DOHH2 (cell line): ENCODE data around the gene RRAS.

Experiments used
- H3F3A ChIP-seq: fragments of 200-600 bp; sonication (generic), shearing (Covaris generic); 2 replicates; pipeline ENCODE4 v1.6.0; 2016; ENCODE audit warnings: antibody characterized with exemption, mild to moderate bottlenecking; ENCODE audit not compliant: control insufficient read depth, insufficient read depth
- H3K27ac ChIP-seq: fragments of 200-600 bp; sonication (generic); 2 replicates; pipeline ENCODE4 v1.5.1; 2014; ENCODE audit warnings: low read depth, mild to moderate bottlenecking, low read length, moderate library complexity
- H3K27me3 ChIP-seq: fragments of 200-600 bp; sonication (generic); 2 replicates; pipeline ENCODE4 v1.6.1; 2014; ENCODE audit warnings: mild to moderate bottlenecking, low read length, mixed read lengths; ENCODE audit not compliant: control insufficient read depth
- H3K36me3 ChIP-seq: fragments of 200-600 bp; sonication (generic); 2 replicates; pipeline ENCODE4 v1.6.1; 2014; ENCODE audit warnings: mild to moderate bottlenecking, low read length, moderate library complexity, mixed read lengths; ENCODE audit not compliant: control insufficient read depth
- H3K4me1 ChIP-seq: fragments of 200-600 bp; sonication (generic); 2 replicates; pipeline ENCODE4 v1.6.1; 2014; ENCODE audit warnings: mild to moderate bottlenecking, low read length, mixed read lengths; ENCODE audit not compliant: control insufficient read depth
- H3K4me2 ChIP-seq: fragments of 200-600 bp; sonication (generic); 2 replicates; pipeline ENCODE4 v1.6.0; 2014; ENCODE audit warnings: mild to moderate bottlenecking, low read length, moderate library complexity
- H3K4me3 ChIP-seq: fragments of 200-600 bp; sonication (generic); 2 replicates; pipeline ENCODE4 v1.5.1; 2014; ENCODE audit warnings: mild to moderate bottlenecking, low read length, mixed read lengths
- H3K79me2 ChIP-seq: fragments of 200-600 bp; sonication (generic); 2 replicates; pipeline ENCODE4 v1.6.1; 2014; ENCODE audit warnings: mild to moderate bottlenecking, low read length, mixed read lengths; ENCODE audit not compliant: control insufficient read depth
- H3K9me2 ChIP-seq: fragments of 200-600 bp; sonication (generic); replicated peaks from 2 replicates; pipeline ENCODE4 v1.6.1; 2014; ENCODE audit warnings: mild to moderate bottlenecking, low read length, mixed read lengths; ENCODE audit not compliant: control insufficient read depth
- H3K9me3 ChIP-seq: fragments of 200-600 bp; sonication (generic); 2 replicates; pipeline ENCODE4 v1.6.1; 2014; ENCODE audit warnings: antibody characterized with exemption, low read length, mixed read lengths; ENCODE audit not compliant: control insufficient read depth, insufficient read depth
- H4K20me1 ChIP-seq: fragments of 200-600 bp; sonication (generic); 2 replicates; pipeline ENCODE4 v1.6.0; 2014; ENCODE audit warnings: low read depth, mild to moderate bottlenecking, antibody characterized with exemption, low read length, moderate library complexity; ENCODE audit not compliant: control insufficient read depth, insufficient read depth
- CTCF ChIP-seq: fragments of 200-600 bp; sonication (generic); IDR thresholded peaks from one replicate; pipeline ENCODE4 v1.5.1; 2014; ENCODE audit warnings: antibody characterized with exemption, mild to moderate bottlenecking, low read depth, low read length; ENCODE audit not compliant: poor library complexity, severe bottlenecking
- EZH2phosphoT487 ChIP-seq: fragments of 200-600 bp; sonication (generic); IDR thresholded peaks from 2 replicates; pipeline ENCODE4 v1.6.1; 2017; ENCODE audit warnings: borderline replicate concordance, mild to moderate bottlenecking, antibody characterized with exemption, low read length, moderate library complexity, mixed read lengths

Gene RRAS

GRCh38 chr19:49596407-49596806 is 43.5 kb downstream of the RRAS start:
- Histone ChIP-seq H3F3A (peaks cover 14% of the 10 kb centered on the region; the same call in 1 of the 2 replicates), H3K4me2 (no peak overlapping the region), H3K27me3 (no peaks in the 10 kb centered on the region), H4K20me1 (no peaks in the 10 kb centered on the region; the same call in 1 of the 2 replicates), H3K9me2 (no peaks in the 10 kb centered on the region), H3K27ac (no peak overlapping the region), H3K4me3 (no peak overlapping the region), H3K79me2 (peaks cover 75% of the 10 kb centered on the region), H3K9me3 (no peaks in the 10 kb centered on the region), H3K36me3 (peaks cover 76% of the 10 kb centered on the region), H3K4me1 (peaks cover 12% of the 10 kb centered on the region)
- no peak for TF ChIP-seq EZH2phosphoT487
- no peak for TF ChIP-seq CTCF

- Histone ChIP-seq H4K20me1 (no peaks in the 10 kb centered on the region; the same call in 1 of the 2 replicates), H3K79me2 (peaks cover 72% of the 10 kb centered on the region), H3F3A (peaks cover 14% of the 10 kb centered on the region; the same call in 1 of the 2 replicates), H3K4me1 (peaks cover 12% of the 10 kb centered on the region), H3K9me3 (no peaks in the 10 kb centered on the region), H3K27ac (no peak overlapping the region), H3K36me3 (peaks cover 73% of the 10 kb centered on the region), H3K27me3 (no peaks in the 10 kb centered on the region), H3K4me2 (no peak overlapping the region), H3K4me3 (no peak overlapping the region), H3K9me2 (no peaks in the 10 kb centered on the region)
- no peak for TF ChIP-seq EZH2phosphoT487
- TF ChIP-seq CTCF: no peak
Measured at GRCh38 chr19:49595819-49596404, 44.0 kb downstream of the RRAS start.

- no peaks in the 10 kb centered on the region for H3K27me3 ChIP-seq
- no peak for TF ChIP-seq EZH2phosphoT487
- no peak for TF ChIP-seq CTCF
- H4K20me1 ChIP-seq: no peaks in the 10 kb centered on the region; the same call in 1 of the 2 replicates
- H3K36me3 ChIP-seq: peaks cover 72% of the 10 kb centered on the region
- peaks cover 20% of the 10 kb centered on the region for H3F3A ChIP-seq
- peaks cover 17% of the 10 kb centered on the region for H3K4me1 ChIP-seq
- no peaks in the 10 kb centered on the region for H3K9me2 ChIP-seq
- no peak overlapping the region for H3K27ac ChIP-seq
- no peak overlapping the region for H3K4me3 ChIP-seq
- H3K4me2 ChIP-seq: no peak overlapping the region
- no peaks in the 10 kb centered on the region for H3K9me3 ChIP-seq
- H3K79me2 ChIP-seq: peaks cover 76% of the 10 kb centered on the region
Measured at GRCh38 chr19:49594993-49595818, 44.7 kb downstream of the RRAS start.
